NCI-H510A treated with DMSO at 0.1 percent for 48 hours (cell line): ENCODE data around the gene PLA2G4A.
A peak's percentile ranks its signal among the peaks of the same experiment; 100 is the strongest.

ENCODE experiments used
- DNase-seq: peaks from one replicate; lab custom pipeline; 2025; lab: John Stamatoyannopoulos, UW

Gene PLA2G4A

GRCh38 chr1:186828611-186829454 lies at the start of gene PLA2G4A:
TSS of gene PLA2G4A (plus strand) at chr1:186828949. CDS start at chr1:186854355, 25,406 bp downstream.
- no peak for DNase-seq

GRCh38 chr1:186780076-186780475 lies 48.7 kb upstream of the PLA2G4A start:
- DNase-seq = no peak

DNA sequence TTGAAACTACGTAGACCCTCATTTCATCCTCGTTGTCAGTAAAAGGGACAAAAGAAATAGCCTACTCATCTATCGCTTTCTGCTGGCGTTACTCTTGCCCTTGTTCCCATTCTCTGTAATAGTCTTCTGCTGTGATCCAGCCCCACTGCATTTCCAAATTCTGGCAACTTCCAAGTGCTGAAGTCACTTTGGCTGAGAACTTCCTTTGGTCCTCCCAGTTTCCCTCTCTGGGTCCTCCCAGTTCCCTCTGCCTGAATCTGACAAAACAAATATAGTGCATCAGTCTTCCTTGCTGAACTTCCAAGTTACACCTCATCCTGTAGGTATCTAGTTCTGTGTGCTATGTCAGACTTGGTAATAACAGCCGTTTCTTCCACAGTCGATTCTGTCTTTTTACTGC lies 47.0 kb upstream of the PLA2G4A start:
- DNase-seq = no peak

DNA sequence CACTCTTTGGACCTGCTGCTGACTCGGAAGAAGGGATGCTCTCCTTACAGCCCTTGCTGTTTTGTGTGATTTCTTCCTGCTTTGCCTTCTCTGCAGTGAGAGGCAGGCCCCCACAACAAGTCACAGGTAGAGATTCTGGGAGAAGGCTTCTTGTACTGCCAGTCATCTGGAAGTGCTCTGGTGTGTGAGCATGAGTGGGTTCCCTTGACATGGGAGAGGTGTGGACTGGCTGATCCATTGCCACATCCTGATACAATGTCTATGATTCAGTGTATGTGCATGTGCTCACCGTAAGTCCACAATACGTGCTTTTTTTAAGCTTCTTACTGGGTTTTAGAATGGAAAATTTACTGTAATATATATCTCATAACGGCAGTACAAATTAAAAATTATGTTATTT lies 46.0 kb upstream of the PLA2G4A start:
- no peak for DNase-seq

DNA sequence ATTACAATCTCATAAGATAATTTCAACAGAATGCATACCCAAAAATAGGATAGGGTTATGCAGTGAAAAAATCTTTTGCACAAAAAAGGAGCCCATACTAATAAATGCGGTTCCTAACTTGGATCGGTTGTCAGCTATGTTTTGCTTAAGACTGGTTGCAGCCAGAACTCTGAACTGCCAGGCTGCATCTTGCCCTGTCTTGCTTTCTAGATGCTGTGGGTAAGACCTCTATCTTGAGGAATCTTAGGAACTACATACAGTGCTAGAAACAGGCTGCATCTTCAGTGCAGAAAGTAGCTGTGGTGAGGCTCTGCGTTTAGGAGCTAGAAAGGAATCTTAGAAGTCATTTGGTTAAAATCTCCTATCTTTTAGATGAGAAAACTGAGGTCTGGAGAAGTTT lies 45.6 kb upstream of the PLA2G4A start:
- DNase-seq = no peak

DNA sequence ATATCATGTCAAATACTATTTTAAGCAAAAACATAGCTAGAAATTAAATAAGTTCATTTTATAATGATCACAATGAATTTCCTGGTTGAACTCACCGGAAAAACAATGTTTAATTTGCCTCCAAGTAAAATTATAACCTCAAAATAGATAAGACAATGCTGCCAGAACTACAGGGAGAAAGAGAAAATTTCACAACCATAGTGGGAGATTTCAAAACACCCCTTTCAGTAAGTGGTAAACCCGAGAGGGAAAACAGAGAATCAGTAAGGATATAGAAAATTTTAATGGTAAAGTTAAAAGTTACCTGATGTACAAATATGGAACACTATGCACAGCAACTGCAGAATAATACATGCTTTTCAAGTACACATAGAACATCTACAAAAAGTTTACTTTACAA lies 43.2 kb upstream of the PLA2G4A start:
- no peak for DNase-seq

- DNase-seq = no peak
Observed at GRCh38 chr1:186790101-186790500, 38.6 kb upstream of the PLA2G4A start.

GRCh38 chr1:186792870-186793581 lies 35.7 kb upstream of the PLA2G4A start:
- DNase-seq = no peak

- no peak for DNase-seq
Observed at GRCh38 chr1:186793582-186793927, 35.2 kb upstream of the PLA2G4A start.

- DNase-seq = peak; percentile 15
Observed at GRCh38 chr1:186798960-186799688, 29.6 kb upstream of the PLA2G4A start.

DNA sequence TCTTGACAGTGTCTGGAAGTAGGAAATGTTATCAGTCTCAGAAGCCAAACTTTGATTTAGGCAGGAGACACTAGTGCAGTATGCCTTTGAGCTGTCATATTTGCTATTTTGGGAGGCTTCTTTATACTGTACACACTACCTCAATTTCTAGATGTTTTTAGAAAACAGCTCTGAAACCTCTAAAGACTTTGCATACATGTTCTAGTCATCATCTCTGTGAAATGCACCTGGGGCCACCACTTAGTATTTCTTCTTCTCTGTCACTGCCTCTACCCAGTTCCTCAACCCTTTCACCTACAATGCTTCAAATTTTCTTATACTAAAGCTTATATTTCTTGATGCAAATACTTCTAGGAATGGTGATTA lies 29.1 kb upstream of the PLA2G4A start:
- no peak for DNase-seq

DNA sequence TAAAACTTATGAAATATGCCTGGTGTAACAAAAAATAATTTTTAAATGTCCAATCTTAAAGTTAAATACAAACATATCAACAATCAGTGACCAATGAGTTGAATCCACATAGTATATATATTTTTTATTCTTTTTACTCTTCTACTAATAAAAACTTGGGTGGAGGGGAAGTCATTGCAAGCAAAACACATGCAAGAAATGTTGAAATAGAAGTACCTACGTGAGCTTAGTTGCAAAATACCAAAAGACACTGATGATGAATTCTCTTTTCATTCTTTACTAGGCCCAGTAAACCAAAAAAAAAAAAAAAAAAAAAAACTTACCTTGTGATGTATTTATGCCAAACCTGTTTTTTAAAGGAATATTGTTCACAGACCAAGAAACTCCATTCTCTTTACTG lies 26.4 kb upstream of the PLA2G4A start:
- no peak for DNase-seq

DNA sequence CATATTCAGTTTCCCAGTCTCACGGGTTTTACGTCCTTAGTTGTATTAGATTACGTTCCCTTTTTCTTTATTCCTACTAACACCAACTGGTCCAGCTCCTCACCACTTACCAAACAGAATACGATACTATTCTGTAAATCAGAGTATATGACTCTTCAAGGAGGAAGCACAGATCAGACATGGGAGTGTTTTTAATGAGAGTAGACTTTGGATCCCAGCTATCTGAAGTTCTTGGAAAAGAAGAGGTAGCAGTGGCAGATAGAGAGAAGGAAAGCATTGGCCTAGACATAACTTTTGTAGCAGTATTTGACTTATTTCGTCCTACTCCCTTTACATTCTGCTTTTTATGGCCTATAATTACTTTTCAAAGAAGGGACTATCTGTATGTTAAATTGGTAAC lies 24.1 kb upstream of the PLA2G4A start:
- no peak for DNase-seq

GRCh38 chr1:186806477-186806876 lies 22.3 kb upstream of the PLA2G4A start:
- DNase-seq = no peak

GRCh38 chr1:186807163-186807562 lies 21.6 kb upstream of the PLA2G4A start:
- no peak for DNase-seq

DNA sequence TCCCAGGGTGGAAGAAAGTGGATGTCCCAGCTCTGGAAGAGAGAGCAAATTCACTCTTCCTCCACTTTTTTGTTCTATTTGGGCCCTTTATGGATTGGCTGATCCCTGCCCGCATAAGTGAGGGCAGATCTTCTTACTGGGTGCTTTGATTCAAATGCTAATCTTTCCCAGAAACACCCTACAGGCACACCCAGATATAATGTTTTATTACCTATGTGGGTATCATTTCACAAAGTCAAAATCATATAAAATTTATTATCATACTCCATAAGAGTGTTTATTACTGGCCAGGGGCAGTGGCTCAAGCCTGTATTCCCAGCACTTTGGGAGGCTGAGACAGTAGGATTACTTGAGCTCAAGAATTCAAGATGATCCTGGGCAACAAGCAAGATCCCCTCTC lies 16.9 kb upstream of the PLA2G4A start:
- no peak for DNase-seq

DNA sequence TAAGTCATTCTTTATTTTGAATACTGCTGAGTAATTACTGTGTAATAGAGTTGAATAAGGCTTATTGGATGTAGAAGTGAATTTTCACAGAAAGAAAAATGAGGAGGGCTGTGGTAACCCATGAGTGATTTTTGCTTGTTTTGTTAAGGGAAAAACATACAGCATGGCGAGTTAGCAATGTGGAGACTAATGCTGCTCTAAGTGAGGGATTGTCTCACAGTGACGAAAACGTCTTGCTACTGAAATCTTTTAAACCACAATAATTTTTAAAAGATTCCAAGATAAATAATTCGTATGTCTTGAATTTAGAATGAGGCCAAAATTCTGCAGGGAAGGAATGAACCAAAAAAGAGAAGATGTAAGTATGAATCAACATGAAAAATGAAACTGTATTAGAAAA lies 16.2 kb upstream of the PLA2G4A start:
- no peak for DNase-seq

- DNase-seq = no peak
Observed at GRCh38 chr1:186813420-186813819, 15.3 kb upstream of the PLA2G4A start.

- DNase-seq = no peak
Observed at GRCh38 chr1:186819126-186819525, 9.6 kb upstream of the PLA2G4A start.

- DNase-seq = no peak
Observed at GRCh38 chr1:186819563-186819962, 9.2 kb upstream of the PLA2G4A start.

DNA sequence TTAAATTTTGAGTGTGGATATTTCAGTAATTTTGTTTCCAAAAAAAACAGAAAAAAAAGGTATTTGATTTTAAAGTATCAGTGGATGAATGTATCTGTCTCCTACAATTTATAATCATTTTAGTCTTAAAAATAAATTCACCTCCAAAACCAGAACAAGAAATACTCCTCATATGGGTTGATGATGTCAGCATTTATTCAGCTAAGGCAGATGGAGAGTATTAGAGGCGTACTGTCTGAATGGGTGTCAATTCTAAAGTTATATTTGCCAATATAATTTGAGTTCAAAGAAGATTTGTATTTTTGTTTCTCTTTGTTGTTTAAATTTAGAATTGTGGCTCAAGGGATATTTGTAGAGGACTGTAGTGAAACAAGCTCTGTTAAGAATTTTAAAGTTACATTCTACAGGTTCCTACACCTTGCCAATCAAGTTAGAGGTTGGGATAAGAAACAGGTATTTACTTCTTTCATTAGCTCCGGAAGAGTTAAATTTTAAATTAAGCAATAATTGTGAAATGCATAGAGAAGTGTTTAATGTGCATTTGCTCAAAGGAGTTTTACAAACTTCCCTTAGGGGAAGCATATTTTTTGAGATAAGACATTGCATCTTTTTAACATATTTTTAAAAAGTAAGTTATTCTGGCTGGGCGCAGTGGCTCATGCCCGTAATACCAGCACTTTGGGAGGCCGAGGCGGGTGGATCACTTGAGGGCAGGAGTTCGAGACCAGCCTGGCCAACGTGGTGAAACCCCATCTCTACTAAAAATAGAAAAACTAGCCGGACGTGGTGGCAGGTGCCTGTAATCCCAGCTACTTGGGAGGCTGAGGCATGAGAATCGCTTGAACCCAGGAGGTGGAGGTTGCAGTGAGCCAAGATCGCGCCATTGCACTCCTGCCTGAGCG lies 1.2 kb downstream of the PLA2G4A start:
- no peak for DNase-seq

- no peak for DNase-seq
Observed at GRCh38 chr1:186831168-186831567, 2.4 kb downstream of the PLA2G4A start.
